HCT116 (cell line): ENCODE measurements around the gene SRCIN1. TPM values are rescaled to one million over a fixed set of nuclear protein-coding genes. Genes with fewer than 3 reads are reported as not detected.
"Not testable (repeated sequence)": the region's sequence is repeated elsewhere in the genome, so short reads cannot be mapped to it uniquely, and the experiment has no call there.

Experiments
- ATAC-seq: fragments of 200-7000 bp; cut with Tn5 transposase; 2 replicates; pipeline ENCODE4 v1.9.1; 2020; ENCODE audit warnings: mild to moderate bottlenecking, moderate library complexity
- BruUV-seq: library from RNA; stranded (reverse); fragments of 400-500 nt; replicated peaks from 2 replicates; lab custom pipeline; 2021; lab: Mats Ljungman, UMichigan
- CTCF ChIA-PET: fragments of 300-600 bp; sonication (Branson Sonifier 250); formaldehyde crosslinking; loops from one replicate; lab custom pipeline; 2021; ENCODE audit warnings: antibody characterized with exemption; lab: Charles Lee
- POLR2A ChIA-PET: fragments of 300-600, 350-600 bp; sonication (Branson Sonifier 250); formaldehyde crosslinking; loops from one replicate; lab custom pipeline; 2021; ENCODE audit warnings: antibody characterized with exemption; lab: Charles Lee
- RAD21 ChIA-PET, 2 experiments: fragments of 300-600 bp; sonication (Branson Sonifier 250); formaldehyde crosslinking; loops; one replicate each; lab custom pipeline; 2023; ENCODE audit warnings: low total read pairs in 2 of 2; ENCODE audit not compliant: uncharacterized antibody in 2 of 2, unreplicated experiment in 2 of 2, low non-redundant PET in 1 of 2; lab: Charles Lee
- DNase-seq: peaks from one replicate; pipeline ENCODE4 v3.0.0-alpha.2; 2010; ENCODE audit warnings: low read depth, low spot score
- H2AFZ ChIP-seq: fragments of 200-600 bp; shearing (Covaris generic), sonication (generic); 2 replicates; pipeline ENCODE4 v1.6.1; 2017; ENCODE audit warnings: low read depth, mixed run types, mixed read lengths, antibody characterized with exemption, low read length; ENCODE audit not compliant: poor library complexity, severe bottlenecking
- H3K27ac ChIP-seq: 2 replicates; pipeline ENCODE4 v1.5.1; 2012; ENCODE audit warnings: low read depth, low read length
- H3K27me3 ChIP-seq: fragments of 200-600 bp; sonication (generic); 2 replicates; pipeline ENCODE4 v1.6.1; 2016; ENCODE audit warnings: mixed run types, low read length, mixed read lengths; ENCODE audit not compliant: insufficient read depth
- H3K36me3 ChIP-seq, 2 experiments: fragments of 200-500 bp in 1 of 2; fragments of 200-600 bp in 1 of 2; sonication (Bioruptor generic) in 1 of 2; sonication (generic) in 1 of 2; 2 replicates each; pipeline versions ENCODE4 v1.5.1 to v1.6.1; 2014 to 2016; ENCODE audit warnings: low read length in 2 of 2, inconsistent platforms in 1 of 2, mixed read lengths in 1 of 2, mixed run types in 1 of 2; ENCODE audit not compliant: insufficient read depth in 2 of 2, control insufficient read depth in 1 of 2
- H3K4me1 ChIP-seq, 2 experiments: fragments of 200-600 bp in 1 of 2; sonication (generic) in 1 of 2; 2 replicates each; pipeline versions ENCODE4 v1.5.1 to v1.6.1; 2012 to 2017; ENCODE audit warnings: low read length in 2 of 2, inconsistent platforms in 1 of 2, mild to moderate bottlenecking in 1 of 2, mixed read lengths in 1 of 2, mixed run types in 1 of 2, moderate library complexity in 1 of 2; ENCODE audit not compliant: insufficient read depth in 2 of 2, control insufficient read depth in 1 of 2
- H3K4me2 ChIP-seq: fragments of 200-600 bp; sonication (generic); 2 replicates; pipeline ENCODE4 v1.6.1; 2017; ENCODE audit warnings: mixed run types, low read length, mixed read lengths
- H3K4me3 ChIP-seq, 2 experiments: fragments of 200-600 bp in 1 of 2; sonication (generic) in 1 of 2; replicated peaks in 1 of 2; 2 replicates each; pipeline ENCODE4 v1.5.1; 2011 to 2016; ENCODE audit warnings: low read length in 2 of 2, control low read depth in 1 of 2, low read depth in 1 of 2, mild to moderate bottlenecking in 1 of 2, mixed read lengths in 1 of 2, mixed run types in 1 of 2
- H3K79me2 ChIP-seq: fragments of 200-600 bp; sonication (generic); 2 replicates; pipeline ENCODE4 v1.6.1; 2017; ENCODE audit warnings: mild to moderate bottlenecking, mixed run types, low read length, moderate library complexity, mixed read lengths; ENCODE audit not compliant: insufficient read depth
- H3K9ac ChIP-seq: fragments of 200-600 bp; sonication (generic); 2 replicates; pipeline ENCODE4 v1.6.1; 2016; ENCODE audit warnings: low read length, mixed read lengths
- H3K9me2 ChIP-seq: fragments of 200-600 bp; sonication (generic), shearing (Covaris generic); 2 replicates; pipeline ENCODE4 v1.6.1; 2017; ENCODE audit warnings: mixed run types, mild to moderate bottlenecking, moderate library complexity; ENCODE audit not compliant: insufficient read depth
- H3K9me3 ChIP-seq, 2 experiments: fragments of 200-500 bp in 1 of 2; fragments of 200-600 bp in 1 of 2; sonication (Bioruptor generic) in 1 of 2; sonication (generic) in 1 of 2; 2 replicates each; pipeline ENCODE4 v1.6.1; 2014 to 2017; ENCODE audit warnings: low read length in 2 of 2, mixed read lengths in 2 of 2, inconsistent platforms in 1 of 2, low read depth in 1 of 2, mild to moderate bottlenecking in 1 of 2, mixed run types in 1 of 2, moderate library complexity in 1 of 2; ENCODE audit not compliant: control insufficient read depth in 1 of 2, insufficient read depth in 1 of 2
- H4K20me1 ChIP-seq: fragments of 200-600 bp; sonication (generic), shearing (Covaris generic); 2 replicates; pipeline ENCODE4 v1.6.1; 2017; ENCODE audit warnings: mixed run types, mild to moderate bottlenecking, moderate library complexity; ENCODE audit not compliant: insufficient read depth
- EZH2 ChIP-seq: fragments of 200-600 bp; sonication (generic); IDR thresholded peaks from 2 replicates; pipeline ENCODE4 v1.6.1; 2017; ENCODE audit warnings: antibody characterized with exemption, mixed run types
- EZH2phosphoT487 ChIP-seq: fragments of 200-600 bp; IDR thresholded peaks from 2 replicates; pipeline ENCODE4 v1.6.1; 2018; ENCODE audit warnings: antibody characterized with exemption, borderline replicate concordance
- YY1 ChIP-seq: IDR thresholded peaks from 2 replicates; pipeline ENCODE4 v1.6.1; 2011; ENCODE audit warnings: low read length, low read depth, moderate library complexity, mild to moderate bottlenecking; ENCODE audit not compliant: insufficient replicate concordance; ENCODE audit errors: extremely low read depth
- intact Hi-C: fragments of 100-400 bp; cut with micrococcal nuclease; formaldehyde crosslinking; loops from 2 replicates; pipeline ENCODE4 v1.10.0; 2022
- total RNA-seq: library from RNA; stranded (reverse); gene quantifications from one replicate; pipeline ENCODE4 v1.2.1, GENCODE V29; 2021; ENCODE audit not compliant: unreplicated experiment

The SRCIN1 gene
- total RNA-seq, 1 experiment from 2014 or later: 10.5 TPM

GRCh38 chr17:38625482-38625881 lies 19.7 kb upstream of the SRCIN1 start:
- no TSS peak for BruUV-seq
- Histone ChIP-seq H3K79me2 (no peaks in the 10 kb centered on the region), H3K9me2 (no peaks in the 10 kb centered on the region), H3K4me2 (no peak overlapping the region), H3K27me3 (no peaks in the 10 kb centered on the region), H3K9ac (no peak overlapping the region), H3K4me1 (peaks cover 0 to 4% of the 10 kb centered on the region in 2 experiments; a peak in 2 of 4 replicates), H3K27ac (no peak overlapping the region), H3K4me3 (no peak overlapping the region), H3K9me3 (no peaks in the 10 kb centered on the region), H4K20me1 (no peaks in the 10 kb centered on the region), H3K36me3 (no peaks in the 10 kb centered on the region), H2AFZ (no peak overlapping the region)
- intact Hi-C loops: no loop called here
- ChIA-PET RAD21 (interaction anchor here in 1 of 2 experiments (0.9 kb wide), 1 partner anchor 42 kb away, joined by 3 read pairs; no protein-coding TSS in a partner anchor), POLR2A (no interaction called here), CTCF (interaction anchor here (1.5 kb wide), 1 partner anchor 38 kb away, joined by 3 read pairs; no protein-coding TSS in a partner anchor)
- no peak for TF ChIP-seq YY1
- TF ChIP-seq EZH2: no peak
- no peak for TF ChIP-seq EZH2phosphoT487
- DNase-seq (no peak), ATAC-seq (no peak)

- H3K9me3 ChIP-seq, H3K4me2 ChIP-seq, H3K4me1 ChIP-seq, ATAC-seq, H3K9ac ChIP-seq, BruUV-seq, H3K27me3 ChIP-seq, H3K4me3 ChIP-seq, H3K79me2 ChIP-seq, H3K9me2 ChIP-seq, intact Hi-C loops, DNase-seq, H3K27ac ChIP-seq, H2AFZ ChIP-seq, H3K36me3 ChIP-seq, H4K20me1 ChIP-seq, POLR2A ChIA-PET: not testable (repeated sequence)
- ChIA-PET CTCF (interaction anchor here (1.5 kb wide), 1 partner anchor 38 kb away, joined by 3 read pairs; no protein-coding TSS in a partner anchor), RAD21 (interaction anchor here in 1 of 2 experiments (0.9 kb wide), 1 partner anchor 42 kb away, joined by 3 read pairs; no protein-coding TSS in a partner anchor)
Measured at GRCh38 chr17:38624782-38625355, 19.1 kb upstream of the SRCIN1 start.
